IPS-15b (cell line): ENCODE data around the gene RAD51B.

Experiments used
- H3K27me3 ChIP-seq: one replicate; pipeline ENCODE4 v1.6.1; 2013; ENCODE audit warnings: low read length; ENCODE audit not compliant: control insufficient read depth, insufficient read depth
- H3K36me3 ChIP-seq: one replicate; pipeline ENCODE4 v1.6.1; 2013; ENCODE audit warnings: low read length; ENCODE audit not compliant: control insufficient read depth, insufficient read depth
- H3K4me1 ChIP-seq: one replicate; pipeline ENCODE4 v1.6.1; 2013; ENCODE audit warnings: mild to moderate bottlenecking, low read length; ENCODE audit not compliant: control insufficient read depth, insufficient read depth
- H3K4me3 ChIP-seq: one replicate; pipeline ENCODE4 v1.5.1; 2013; ENCODE audit warnings: low read depth, low read length
- H3K9ac ChIP-seq: one replicate; pipeline ENCODE4 v1.6.1; 2013; ENCODE audit warnings: low read depth, mild to moderate bottlenecking, low read length
- H3K9me3 ChIP-seq: one replicate; pipeline ENCODE4 v1.6.1; 2013; ENCODE audit warnings: mild to moderate bottlenecking, low read length; ENCODE audit not compliant: control insufficient read depth, insufficient read depth

RAD51B gene

GRCh38 chr14:67819563-67820421 lies at the start of gene RAD51B:
Gene RAD51B (plus strand): TSS chr14:67819779.
- peaks cover 5% of the 10 kb centered on the region for H3K4me1 ChIP-seq
- H3K9me3 ChIP-seq = no peaks in the 10 kb centered on the region
- H3K4me3 ChIP-seq = peak within 1 kb of the TSS; percentile 98
- H3K27me3 ChIP-seq = no peaks in the 10 kb centered on the region
- no peaks in the 10 kb centered on the region for H3K36me3 ChIP-seq
- peak within 1 kb of the TSS; percentile 82 for H3K9ac ChIP-seq

- H3K9ac ChIP-seq = no peak overlapping the region
- no peaks in the 10 kb centered on the region for H3K9me3 ChIP-seq
- H3K36me3 ChIP-seq = peaks cover 35% of the 10 kb centered on the region
- H3K27me3 ChIP-seq = no peaks in the 10 kb centered on the region
- H3K4me3 ChIP-seq = no peak overlapping the region
- no peaks in the 10 kb centered on the region for H3K4me1 ChIP-seq
These were observed 45.7 kb upstream of the RAD51B start for GRCh38 chr14:67773844-67774377.

GRCh38 chr14:67776653-67777322 lies 42.8 kb upstream of the RAD51B start:
- H3K36me3 ChIP-seq = peaks cover 32% of the 10 kb centered on the region

GRCh38 chr14:67778792-67779191 lies 40.8 kb upstream of the RAD51B start:
- H3K9me3 ChIP-seq = no peaks in the 10 kb centered on the region
- no peaks in the 10 kb centered on the region for H3K4me1 ChIP-seq
- H3K4me3 ChIP-seq = no peak overlapping the region
- peaks cover 35% of the 10 kb centered on the region for H3K36me3 ChIP-seq
- H3K27me3 ChIP-seq = no peaks in the 10 kb centered on the region
- no peak overlapping the region for H3K9ac ChIP-seq

More at GRCh38 chr14:67776653-67777322, 42.8 kb upstream of the RAD51B start:
- H3K27me3 ChIP-seq = no peaks in the 10 kb centered on the region
- no peak overlapping the region for H3K9ac ChIP-seq
- no peaks in the 10 kb centered on the region for H3K9me3 ChIP-seq
- H3K4me1 ChIP-seq = no peaks in the 10 kb centered on the region
- no peak overlapping the region for H3K4me3 ChIP-seq

- H3K4me1 ChIP-seq = no peaks in the 10 kb centered on the region
- no peak overlapping the region for H3K9ac ChIP-seq
- H3K36me3 ChIP-seq = peaks cover 44% of the 10 kb centered on the region
- H3K9me3 ChIP-seq = no peaks in the 10 kb centered on the region
- H3K27me3 ChIP-seq = no peaks in the 10 kb centered on the region
- H3K4me3 ChIP-seq = no peak overlapping the region
These were observed 37.5 kb upstream of the RAD51B start for GRCh38 chr14:67782090-67782489.

GRCh38 chr14:67784244-67784823 lies 35.2 kb upstream of the RAD51B start:
- H3K4me1 ChIP-seq = no peaks in the 10 kb centered on the region
- H3K9ac ChIP-seq = no peak overlapping the region
- peaks cover 47% of the 10 kb centered on the region for H3K36me3 ChIP-seq
- no peak overlapping the region for H3K4me3 ChIP-seq
- no peaks in the 10 kb centered on the region for H3K27me3 ChIP-seq
- H3K9me3 ChIP-seq = no peaks in the 10 kb centered on the region

- Histone ChIP-seq H3K4me1 (no peaks in the 10 kb centered on the region), H3K36me3 (peaks cover 52% of the 10 kb centered on the region), H3K4me3 (no peak overlapping the region), H3K27me3 (no peaks in the 10 kb centered on the region), H3K9ac (no peak overlapping the region), H3K9me3 (no peaks in the 10 kb centered on the region)
These were observed 34.1 kb upstream of the RAD51B start for GRCh38 chr14:67785270-67786109.

- H3K36me3 ChIP-seq = peaks cover 45% of the 10 kb centered on the region
- H3K4me1 ChIP-seq = no peaks in the 10 kb centered on the region
- H3K9me3 ChIP-seq = no peaks in the 10 kb centered on the region
- no peak overlapping the region for H3K9ac ChIP-seq
- H3K4me3 ChIP-seq = no peak overlapping the region
- H3K27me3 ChIP-seq = no peaks in the 10 kb centered on the region
These were observed 31.9 kb upstream of the RAD51B start for GRCh38 chr14:67787673-67788072.

GRCh38 chr14:67798731-67799130 lies 20.8 kb upstream of the RAD51B start:
- Histone ChIP-seq H3K4me3 (no peak overlapping the region), H3K27me3 (no peaks in the 10 kb centered on the region), H3K9me3 (no peaks in the 10 kb centered on the region), H3K36me3 (peaks cover 23% of the 10 kb centered on the region), H3K9ac (no peak overlapping the region), H3K4me1 (no peaks in the 10 kb centered on the region)

GRCh38 chr14:67800743-67801142 lies 18.8 kb upstream of the RAD51B start:
- H3K9ac ChIP-seq = no peak overlapping the region
- no peaks in the 10 kb centered on the region for H3K27me3 ChIP-seq
- H3K4me3 ChIP-seq = no peak overlapping the region
- H3K9me3 ChIP-seq = no peaks in the 10 kb centered on the region
- H3K36me3 ChIP-seq = peaks cover 30% of the 10 kb centered on the region
- no peaks in the 10 kb centered on the region for H3K4me1 ChIP-seq

GRCh38 chr14:67806246-67806645 lies 13.3 kb upstream of the RAD51B start:
- peaks cover 34% of the 10 kb centered on the region for H3K36me3 ChIP-seq
- H3K27me3 ChIP-seq = no peaks in the 10 kb centered on the region
- no peaks in the 10 kb centered on the region for H3K4me1 ChIP-seq
- H3K9ac ChIP-seq = no peak overlapping the region
- no peaks in the 10 kb centered on the region for H3K9me3 ChIP-seq
- no peak overlapping the region for H3K4me3 ChIP-seq
